ENCODE results near the gene SAXO1.

The SAXO1 gene

DNA sequence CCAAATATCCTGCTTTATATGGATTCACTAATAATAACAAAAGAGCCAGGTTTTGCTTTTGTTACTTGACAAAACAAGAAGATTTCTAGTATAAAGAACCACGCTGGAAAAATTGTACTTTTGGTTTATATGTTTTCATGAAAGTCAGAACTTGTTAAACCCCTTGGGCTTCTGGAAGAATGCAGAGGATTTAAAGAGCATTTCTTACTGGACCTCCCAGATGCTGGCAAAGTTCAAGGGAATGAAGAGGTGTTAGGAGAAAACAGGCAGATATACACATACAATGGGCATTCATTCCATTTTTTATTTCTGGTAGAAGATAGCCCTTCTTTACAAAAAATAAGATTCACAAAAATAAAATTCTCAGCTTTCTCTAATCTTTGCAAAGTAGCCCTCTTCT lies 61.1 kb downstream of the SAXO1 start:
- no peak overlapping the region for H3K4me3 ChIP-seq (ENCODE audit: low read length)
- TF ChIP-seq CTCF (conservative IDR thresholded peaks at IDR 0.05; ENCODE audit: low read length): no peak
- no peak for DNase-seq (ENCODE audit: low read depth)

- DNase-seq (ENCODE audit: low read depth): no peak
- no peak overlapping the region for H3K4me3 ChIP-seq (ENCODE audit: low read length)
- TF ChIP-seq CTCF (conservative IDR thresholded peaks at IDR 0.05; ENCODE audit: low read length): no peak
Observed at GRCh38 chr9:18971404-18971803, 61.6 kb downstream of the SAXO1 start.

DNA sequence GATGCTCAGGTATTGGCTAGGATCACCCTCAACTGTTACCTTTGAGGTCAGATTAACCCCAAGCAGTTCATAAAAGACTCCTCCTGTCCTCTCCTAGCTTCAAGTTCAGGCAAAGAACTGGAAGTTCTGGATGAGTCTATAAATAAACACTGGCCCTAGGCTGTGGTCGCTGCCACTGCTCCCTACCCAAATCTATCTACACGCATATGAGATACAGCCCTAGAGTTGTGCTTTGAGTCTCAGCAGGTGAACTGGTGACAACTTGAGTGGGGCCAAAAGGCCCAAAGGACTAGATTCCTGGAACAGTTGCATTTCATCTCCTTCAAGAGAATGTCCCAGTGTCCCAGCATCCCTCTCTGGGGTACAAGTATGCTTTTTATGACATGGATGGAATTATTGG lies 62.6 kb downstream of the SAXO1 start:
- TF ChIP-seq CTCF (conservative IDR thresholded peaks at IDR 0.05; ENCODE audit: low read length): no peak
- no peak for DNase-seq (ENCODE audit: low read depth)
- H3K4me3 ChIP-seq (ENCODE audit: low read length): no peak overlapping the region

- no peak overlapping the region for H3K4me3 ChIP-seq (ENCODE audit: low read length)
- DNase-seq (ENCODE audit: low read depth): no peak
- TF ChIP-seq CTCF (conservative IDR thresholded peaks at IDR 0.05; ENCODE audit: low read length): no peak
Observed at GRCh38 chr9:18969128-18969527, 63.9 kb downstream of the SAXO1 start.

- no peak for DNase-seq (ENCODE audit: low read depth)
- H3K4me3 ChIP-seq (ENCODE audit: low read length): no peak overlapping the region
- no peak for TF ChIP-seq CTCF (conservative IDR thresholded peaks at IDR 0.05; ENCODE audit: low read length)
Observed at GRCh38 chr9:18955626-18956025, 77.4 kb downstream of the SAXO1 start.

GRCh38 chr9:18951936-18952335 lies 81.1 kb downstream of the SAXO1 start:
- no peak overlapping the region for H3K4me3 ChIP-seq (ENCODE audit: low read length)
- TF ChIP-seq CTCF (conservative IDR thresholded peaks at IDR 0.05; ENCODE audit: low read length): no peak
- no peak for DNase-seq (ENCODE audit: low read depth)

DNA sequence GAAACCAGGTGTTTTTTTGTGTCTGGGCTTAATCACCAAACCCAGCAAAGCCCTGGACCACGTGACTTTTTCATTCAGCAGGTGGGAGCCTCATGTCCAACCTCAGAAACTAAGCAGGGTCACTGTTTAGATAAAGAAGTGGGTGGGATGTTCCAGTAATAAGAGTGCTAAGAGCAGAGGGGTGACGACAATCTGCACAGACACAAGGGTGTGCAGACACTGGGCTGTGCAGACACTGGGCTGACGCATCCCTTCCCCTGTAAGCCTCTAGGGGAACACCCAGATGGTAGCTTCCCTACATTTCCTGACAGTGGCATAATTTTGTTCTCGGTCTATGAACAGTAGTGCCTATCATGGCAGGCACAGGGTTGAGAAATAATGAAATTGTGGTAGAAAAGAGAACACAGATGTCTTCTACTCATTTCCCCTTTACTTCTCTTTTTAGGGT lies 85.1 kb downstream of the SAXO1 start:
- no peak for DNase-seq (ENCODE audit: low read depth)
- no peak for TF ChIP-seq CTCF (conservative IDR thresholded peaks at IDR 0.05; ENCODE audit: low read length)
- H3K4me3 ChIP-seq (ENCODE audit: low read length): no peak overlapping the region

All from AG10803 (cell line).